Right cardiac atrium (tissue), 5 donors: ENCODE results near the gene CBX2. TPM values are rescaled to one million over a fixed set of nuclear protein-coding genes. Genes with fewer than 3 reads are reported as not detected.
A peak's percentile ranks its signal among the peaks of the same experiment; 100 is the strongest.

ENCODE experiments used
- ATAC-seq, 2 donors: fragments of 200-7000 bp; cut with Tn5 transposase; one replicate each; pipeline versions ENCODE4 v1.8.0 to v1.9.1; 2020; ENCODE audit warnings: moderate library complexity in 2 of 2, mild to moderate bottlenecking in 1 of 2
- DNase-seq, 3 donors: peaks; one replicate each; pipeline ENCODE4 v3.0.0-alpha.2; 2020
- H3K27ac ChIP-seq: one replicate; pipeline ENCODE4 v1.5.1; 2013; ENCODE audit warnings: mild to moderate bottlenecking, low read length, control low read depth, moderate library complexity
- H3K27me3 ChIP-seq: one replicate; pipeline ENCODE4 v1.6.1; 2013; ENCODE audit not compliant: control insufficient read depth, insufficient read depth
- H3K4me1 ChIP-seq: one replicate; pipeline ENCODE4 v1.6.1; 2013; ENCODE audit warnings: low read length; ENCODE audit not compliant: control insufficient read depth, insufficient read depth
- H3K4me3 ChIP-seq: one replicate; pipeline ENCODE4 v1.5.1; 2013; ENCODE audit warnings: low read length, control low read depth
- H3K9me3 ChIP-seq: one replicate; pipeline ENCODE4 v1.6.1; 2013; ENCODE audit warnings: low read length; ENCODE audit not compliant: control insufficient read depth
- WGBS: extraction: QIAGEN DNeasy Blood & Tissue Kit; methylation state at CpG from one replicate; pipeline ENCODE4 v1.1.7; 2013; 5-methylcytosine and 5-hydroxymethylcytosine counted together
- intact Hi-C, 4 donors: fragments of 100-400 bp; cut with DNase I; formaldehyde crosslinking; loops; one replicate each; pipeline versions ENCODE4 v1.11.0 to v1.14.0; 2022 to 2023
- polyA plus RNA-seq: library from polyadenylated mRNA; stranded (reverse); fragments of 200-250 nt; gene quantifications from one replicate; pipeline ENCODE4 v1.2.3, GENCODE V29; 2013
- total RNA-seq, 4 donors: library from RNA; stranded (reverse); fragmentation: NEBNext Ultra II Directional; extraction: Animal tissue kit (Norgen Biotek cat#: 25700); gene quantifications; one replicate each; pipeline ENCODE4 v1.2.1, GENCODE V29; 2021
- donor health status: healthy with polysubstance abuse.
- donor health status: DM: no; HTN: yes; CAD: no.
- donor health status: DM: no; HTN: no; CAD: no.
- donor health status: DM: no; HTN: yes; CAD: no; lungs with severe emphysema.
- donor health status: DM: yes; HTN: yes; CAD: no.

Gene CBX2
- total and polyA plus RNA-seq, 5 donors: 1.5 to 3.5 (median 2.4) TPM

DNA sequence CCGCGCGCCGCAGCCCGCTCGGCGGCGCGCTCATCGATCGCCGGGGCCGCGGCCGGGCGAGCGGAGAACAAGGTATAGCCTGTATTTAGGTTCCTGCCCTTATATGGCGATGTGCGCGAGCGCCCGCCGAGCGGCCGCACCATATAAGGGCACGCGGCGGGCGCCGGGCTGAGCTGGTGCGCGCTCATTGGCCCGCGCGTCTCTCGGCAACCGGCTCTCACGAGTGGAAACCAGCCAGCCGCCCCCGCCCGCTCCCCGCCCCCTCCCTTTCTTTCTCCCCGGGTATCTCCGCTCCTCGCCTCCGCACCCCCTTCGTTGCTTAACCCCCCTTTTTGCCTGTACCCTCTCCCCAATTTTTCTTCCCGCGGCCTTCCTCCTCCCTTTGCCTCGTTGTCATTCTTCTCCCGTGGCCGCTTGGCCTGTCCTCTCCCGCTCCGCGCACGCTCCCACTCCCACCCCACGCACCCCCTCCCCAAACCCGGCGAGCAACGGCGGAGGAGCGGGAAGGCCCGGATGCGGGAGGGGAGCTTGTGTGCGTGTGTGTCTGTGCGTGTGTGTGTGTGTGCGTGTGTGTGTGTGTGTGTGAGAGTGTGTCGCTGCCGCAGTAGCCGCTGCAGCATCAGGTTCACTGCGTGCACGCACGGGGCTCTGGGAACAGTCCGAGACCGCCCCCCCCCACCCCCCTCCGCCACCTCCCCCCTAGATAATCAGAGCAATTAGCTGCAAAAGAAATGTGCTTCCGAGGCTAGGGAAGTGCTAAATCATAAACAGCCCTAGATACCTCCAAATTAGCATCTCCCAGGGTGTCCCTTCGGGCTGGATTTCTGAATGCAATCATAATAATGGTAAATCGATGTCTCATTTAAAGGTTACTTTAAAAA, 32.4 kb downstream of the CBX2 start:
- WGBS: 1% methylated on average over 79 of the region's 79 CpGs
- intact Hi-C loops: no loop called here
- Histone ChIP-seq H3K27ac (no peak overlapping the region), H3K4me3 (peak overlapping the region; percentile 13), H3K27me3 (no peaks in the 10 kb centered on the region), H3K4me1 (peaks cover 5% of the 10 kb centered on the region), H3K9me3 (no peaks in the 10 kb centered on the region)
- peak; percentile 67 to 80 for ATAC-seq
- DNase-seq: peak; percentile 77 to 86 (median 85)

GRCh38 chr17:79811011-79811867, 33.3 kb downstream of the CBX2 start:
- Histone ChIP-seq H3K4me3 (peak overlapping the region; percentile 6), H3K27me3 (no peaks in the 10 kb centered on the region), H3K27ac (no peak overlapping the region), H3K4me1 (peaks cover 5% of the 10 kb centered on the region), H3K9me3 (no peaks in the 10 kb centered on the region)
- ATAC-seq (peak; percentile 44 to 49), DNase-seq (peak; percentile 20 to 70 (median 70))
- 2% methylated on average over 66 of the region's 66 CpGs for WGBS
- intact Hi-C loops: no loop called here

GRCh38 chr17:79811868-79812352, 34.0 kb downstream of the CBX2 start:
- no peak overlapping the region for H3K4me3 ChIP-seq
- H3K27ac ChIP-seq: no peak overlapping the region
- DNase-seq: peak in 2 of 3 donors; percentile 62 to 68
- intact Hi-C loops: no loop called here
- no peaks in the 10 kb centered on the region for H3K27me3 ChIP-seq
- no peaks in the 10 kb centered on the region for H3K9me3 ChIP-seq
- peaks cover 5% of the 10 kb centered on the region for H3K4me1 ChIP-seq
- 21% methylated on average over 20 of the region's 20 CpGs for WGBS
- no peak for ATAC-seq

DNA sequence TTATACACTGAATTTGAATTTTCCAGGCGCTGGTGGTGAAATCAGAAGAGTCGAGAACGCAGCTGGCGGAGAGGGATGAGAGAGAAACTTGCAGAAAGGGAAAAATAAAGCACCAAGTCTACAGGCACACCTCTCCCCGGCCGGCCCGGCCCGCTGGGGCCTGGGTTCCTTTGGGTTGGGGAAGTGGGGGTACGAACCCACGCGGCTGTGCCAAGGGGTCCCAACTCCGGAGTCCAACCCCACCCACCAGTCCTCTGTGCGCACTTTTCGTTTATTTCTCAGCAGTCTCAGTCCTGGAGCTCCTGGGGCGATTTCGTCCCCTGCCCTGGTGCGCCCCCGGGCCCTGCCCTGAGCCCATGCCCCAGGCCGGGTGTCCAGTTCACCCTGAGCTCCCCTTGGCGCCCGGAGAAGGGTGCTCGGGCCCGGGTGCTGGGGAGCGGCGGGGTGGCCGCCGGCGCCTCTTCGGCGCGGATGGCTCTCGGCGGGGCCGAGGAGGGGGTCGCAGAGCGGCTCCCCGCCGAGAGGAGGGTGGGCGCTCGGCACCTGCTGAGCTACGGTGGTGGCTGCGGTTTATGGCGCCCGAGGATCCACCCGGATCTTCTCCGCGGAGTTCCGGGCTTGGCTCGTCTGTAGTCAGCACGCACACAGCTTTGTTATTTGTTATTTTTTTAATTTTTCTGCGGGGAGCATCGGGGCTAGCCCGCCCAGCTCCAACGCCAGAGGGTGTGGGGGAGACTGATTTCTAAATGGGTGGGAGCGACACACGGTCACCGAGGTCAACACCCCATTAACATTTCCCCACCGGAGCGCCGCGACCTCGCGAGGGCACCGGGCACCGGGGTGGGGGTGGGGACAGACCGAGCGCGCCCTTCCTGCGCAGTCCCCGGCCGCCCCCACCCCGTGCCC, 34.7 kb downstream of the CBX2 start:
- ATAC-seq (no peak), DNase-seq (peak in 2 of 3 donors; percentile 54 to 63)
- intact Hi-C loops: no loop called here
- peaks cover 5% of the 10 kb centered on the region for H3K4me1 ChIP-seq
- H3K27ac ChIP-seq: no peak overlapping the region
- 17% methylated on average over 72 of the region's 72 CpGs for WGBS
- H3K9me3 ChIP-seq: no peaks in the 10 kb centered on the region
- H3K27me3 ChIP-seq: no peaks in the 10 kb centered on the region
- H3K4me3 ChIP-seq: peak overlapping the region; percentile 61

DNA sequence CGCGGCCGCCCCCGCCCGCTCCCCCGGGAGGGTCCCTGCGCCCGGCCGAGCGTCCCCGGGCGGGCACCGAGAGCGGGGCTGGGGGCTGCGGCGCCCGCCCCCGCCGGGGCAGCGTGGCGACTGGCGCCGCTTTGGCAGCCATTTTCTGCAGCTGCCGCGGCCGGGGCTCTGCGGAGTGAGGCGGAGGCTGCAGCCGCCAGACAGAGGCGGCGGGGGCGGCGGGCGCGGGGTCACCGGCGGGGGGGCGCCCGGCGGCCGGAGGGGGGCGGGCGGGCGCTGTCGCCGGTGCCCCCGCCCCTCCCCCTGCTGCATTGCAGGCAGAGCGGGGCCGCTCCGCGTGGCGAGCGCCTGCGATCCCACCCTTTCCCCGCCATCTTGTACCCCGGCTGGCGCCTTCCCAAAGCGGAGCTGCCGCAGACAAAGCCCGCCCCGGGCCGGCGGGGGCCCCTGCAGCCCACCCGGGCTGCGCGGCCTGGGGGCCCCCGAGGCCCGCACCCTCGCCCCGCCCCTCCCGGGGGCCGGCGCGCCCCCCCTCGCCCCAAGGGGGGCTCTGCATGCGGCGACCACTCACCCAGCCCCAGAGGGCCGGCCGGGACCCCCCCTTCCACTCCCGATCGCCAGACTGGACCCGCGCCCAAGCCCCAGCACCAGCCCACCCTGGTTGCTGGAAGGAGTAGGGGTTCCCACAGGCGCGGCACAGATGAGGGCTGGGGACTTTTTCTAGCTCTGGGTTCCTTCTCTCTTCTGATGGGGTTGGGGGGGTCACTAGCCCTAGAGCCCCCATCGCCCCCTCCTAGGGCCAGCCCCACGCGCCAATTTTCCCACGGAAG, 35.6 kb downstream of the CBX2 start:
- Histone ChIP-seq H3K27me3 (no peaks in the 10 kb centered on the region), H3K9me3 (no peaks in the 10 kb centered on the region), H3K4me3 (peak overlapping the region; percentile 61), H3K4me1 (peaks cover 5% of the 10 kb centered on the region), H3K27ac (no peak overlapping the region)
- 2% methylated on average over 86 of the region's 89 CpGs for WGBS
- intact Hi-C loops: no loop called here
- DNase-seq (peak; percentile 38 to 73 (median 71)), ATAC-seq (no peak)

DNA sequence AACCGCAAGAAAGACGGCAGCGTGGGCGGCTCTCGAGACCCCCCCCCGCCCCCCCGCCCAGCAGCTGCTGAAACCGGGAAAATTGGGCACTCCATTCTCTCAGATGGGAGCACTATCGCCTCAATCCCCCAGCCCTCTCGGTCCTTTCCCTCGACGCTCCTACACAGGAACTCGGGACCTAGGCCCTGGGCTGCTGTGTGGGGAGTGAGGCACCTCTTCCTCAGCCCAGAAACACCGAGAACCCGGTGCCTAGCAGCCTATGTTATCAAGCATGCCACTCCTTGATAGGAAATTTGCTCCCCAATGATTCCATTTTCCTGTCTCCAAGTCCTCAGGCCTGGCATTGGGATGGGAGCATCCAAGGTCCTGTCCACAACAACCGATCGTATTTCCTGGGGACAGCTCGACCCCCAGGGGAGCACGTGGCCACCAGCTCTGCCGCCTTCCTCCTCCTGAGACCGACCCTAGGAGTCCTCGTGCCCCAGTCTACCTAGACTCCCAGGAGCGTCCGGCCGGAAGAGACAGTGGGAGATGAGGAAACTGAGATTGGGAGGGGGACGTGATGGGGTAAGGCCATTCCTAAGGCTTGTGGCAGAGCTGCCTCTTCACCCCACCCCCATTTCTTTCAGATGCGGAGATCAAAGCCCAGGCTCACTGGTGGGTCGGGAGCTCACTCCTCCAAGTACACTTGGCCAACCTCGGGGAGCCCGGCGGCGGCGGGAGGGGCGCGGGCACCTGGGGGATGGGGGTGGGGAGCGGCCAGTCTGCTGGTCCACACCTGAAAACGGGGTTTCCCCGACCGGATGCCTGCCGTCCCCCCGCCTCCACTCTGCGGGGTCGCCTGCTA, 36.4 kb downstream of the CBX2 start:
- H3K9me3 ChIP-seq: no peaks in the 10 kb centered on the region
- intact Hi-C loops: no loop called here
- no peaks in the 10 kb centered on the region for H3K27me3 ChIP-seq
- no peak for ATAC-seq
- no peak overlapping the region for H3K4me3 ChIP-seq
- H3K4me1 ChIP-seq: peaks cover 5% of the 10 kb centered on the region
- WGBS: 33% methylated on average over 43 of the region's 43 CpGs
- peak in 1 of 3 donors; percentile 49 for DNase-seq
- no peak overlapping the region for H3K27ac ChIP-seq

DNA sequence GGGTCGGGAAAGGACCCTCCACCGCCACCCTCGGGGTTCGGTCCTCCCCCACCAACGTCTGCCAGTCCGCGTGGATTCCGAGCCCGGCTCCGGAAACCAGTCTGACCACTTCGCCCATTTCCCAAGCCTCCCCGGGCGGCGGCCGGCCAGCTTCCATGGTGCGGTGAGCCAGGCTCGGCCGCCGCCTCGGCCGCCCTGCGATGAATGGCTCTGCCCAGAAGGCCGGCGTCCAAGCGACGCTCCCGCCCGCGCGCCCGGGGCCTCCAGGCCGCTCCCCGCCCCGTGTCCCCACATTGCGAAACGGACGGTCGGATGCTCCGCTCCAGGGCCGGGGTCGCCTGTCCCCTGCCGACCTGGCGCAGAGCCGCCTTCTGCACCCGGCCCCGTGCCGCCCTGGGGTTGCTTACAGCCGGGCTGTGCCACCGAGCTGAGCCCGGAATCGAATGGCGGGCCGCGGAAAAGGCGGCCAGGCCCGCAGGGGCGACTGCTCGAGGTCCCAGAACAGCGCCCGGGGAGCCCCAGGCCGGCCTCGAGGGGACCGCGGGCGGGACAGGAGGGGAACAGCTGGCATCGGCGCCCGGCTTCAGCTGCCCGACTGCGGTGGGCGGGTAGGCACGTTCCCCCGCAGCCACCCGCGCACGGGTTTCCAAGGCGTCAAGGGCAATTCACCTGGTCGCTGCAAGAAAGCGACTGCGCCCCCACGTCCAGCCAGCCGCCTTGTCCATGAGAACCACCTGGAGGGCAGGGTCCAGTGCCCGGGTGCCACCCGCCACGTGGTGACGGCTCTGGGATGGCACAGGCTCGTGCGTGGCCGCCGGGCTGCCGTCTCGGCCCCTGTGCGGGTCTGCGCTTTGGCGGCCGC, 37.3 kb downstream of the CBX2 start:
- Histone ChIP-seq H3K4me1 (peaks cover 7% of the 10 kb centered on the region), H3K27me3 (no peaks in the 10 kb centered on the region), H3K4me3 (no peak overlapping the region), H3K27ac (no peak overlapping the region), H3K9me3 (no peaks in the 10 kb centered on the region)
- DNase-seq (peak; percentile 68 to 84 (median 80)), ATAC-seq (peak; percentile 11 to 55)
- intact Hi-C loops: no loop called here
- 19% methylated on average over 96 of the region's 96 CpGs for WGBS

DNA sequence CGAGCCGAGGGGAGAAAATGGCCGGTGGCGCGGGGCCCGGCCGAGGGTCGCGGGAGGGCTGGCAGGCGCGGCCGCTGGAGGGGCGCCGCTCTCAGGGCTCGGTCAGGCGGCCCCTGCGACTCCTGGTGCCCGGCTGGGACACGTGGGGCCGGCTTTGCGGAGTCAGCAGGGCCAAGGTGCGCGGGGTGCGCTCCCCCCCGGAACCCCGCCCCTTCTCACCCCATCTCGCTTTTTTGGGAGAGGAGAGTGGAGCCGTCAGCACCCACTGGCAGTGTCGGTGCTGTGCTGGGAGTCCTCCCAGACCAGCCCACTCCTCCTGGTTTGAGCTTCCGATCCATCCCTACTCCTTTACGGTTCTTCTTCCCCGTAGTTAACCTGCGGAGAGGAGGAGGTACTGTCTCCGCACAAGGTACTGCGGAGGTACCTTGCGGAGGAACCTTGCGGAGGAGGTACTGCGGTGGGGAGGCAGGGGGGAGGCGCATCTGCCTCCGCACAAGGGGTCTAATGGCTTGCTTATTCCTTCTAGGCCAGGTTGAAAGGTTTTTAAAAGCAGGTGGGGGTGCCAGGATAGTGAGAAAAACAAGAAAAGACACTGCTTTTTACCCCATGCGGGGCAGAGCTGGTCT, 38.0 kb downstream of the CBX2 start:
- Histone ChIP-seq H3K27ac (no peak overlapping the region), H3K4me3 (no peak overlapping the region), H3K4me1 (peaks cover 9% of the 10 kb centered on the region), H3K9me3 (no peaks in the 10 kb centered on the region), H3K27me3 (no peaks in the 10 kb centered on the region)
- 67% methylated on average over 41 of the region's 41 CpGs for WGBS
- DNase-seq: no peak
- intact Hi-C loops: no loop called here
- no peak for ATAC-seq
